Ovary (tissue), 3 donors: ENCODE data around the gene PDK2.

ENCODE experiments used
- CTCF ChIP-seq, 3 donors: fragments of 450-650 bp in 2 of 3; fragments of 200-600 bp in 1 of 3; IDR thresholded peaks; one replicate each; pipeline versions ENCODE4 v1.5.1 to v1.8.0; 2016 to 2022; ENCODE audit warnings: antibody characterized with exemption in 3 of 3, mild to moderate bottlenecking in 1 of 3
- EP300 ChIP-seq: sonication (generic); formaldehyde crosslinking; IDR thresholded peaks from one replicate; pipeline ENCODE4 v1.6.1; 2017; ENCODE audit warnings: antibody characterized with exemption
- donor health status: DM: no; HTN: no; CAD: no.

GRCh38 chr17:50052822-50053653 lies 42.1 kb upstream of the PDK2 start:
- no peak for TF ChIP-seq CTCF (IDR thresholded peaks at IDR 0.05)
- no peak for TF ChIP-seq EP300
